HepG2 (cell line): ENCODE data around the gene USP5. TPM values are rescaled to one million over a fixed set of nuclear protein-coding genes. Genes with fewer than 3 reads are reported as not detected.

ENCODE experiments used
- AHR ChIP-seq: IDR thresholded peaks from 2 replicates; pipeline ENCODE4 v1.6.1; 2018; ENCODE audit warnings: missing genetic modification reagents, missing compliant biosample characterization
- ESRRA ChIP-seq: sonication (generic); formaldehyde crosslinking; IDR thresholded peaks from 2 replicates; pipeline ENCODE4 v1.5.1; 2020; ENCODE audit warnings: mild to moderate bottlenecking, low read depth, missing genetic modification reagents
- HIVEP1 ChIP-seq: sonication (generic); formaldehyde crosslinking; IDR thresholded peaks from 2 replicates; pipeline ENCODE4 v1.4.0; 2020; ENCODE audit warnings: mild to moderate bottlenecking, missing genetic modification reagents
- KAT7 ChIP-seq: IDR thresholded peaks from 2 replicates; pipeline ENCODE4 v1.6.1; 2018; ENCODE audit warnings: borderline replicate concordance, missing compliant biosample characterization
- NFATC3 ChIP-seq: sonication (generic); formaldehyde crosslinking; IDR thresholded peaks from 2 replicates; pipeline ENCODE4 v1.5.1; 2020; ENCODE audit warnings: mild to moderate bottlenecking, missing genetic modification reagents
- NFYB ChIP-seq: sonication (generic); formaldehyde crosslinking; IDR thresholded peaks from 2 replicates; pipeline ENCODE4 v1.4.0; 2020; ENCODE audit warnings: missing genetic modification reagents
- SATB2 ChIP-seq: sonication (generic); formaldehyde crosslinking; IDR thresholded peaks from 2 replicates; pipeline ENCODE4 v1.5.0; 2020; ENCODE audit warnings: missing genetic modification reagents
- YEATS2 ChIP-seq: sonication (generic); formaldehyde crosslinking; IDR thresholded peaks from 2 replicates; pipeline ENCODE4 v1.4.0; 2020; ENCODE audit warnings: missing genetic modification reagents, borderline replicate concordance
- ZBTB42 ChIP-seq: sonication (generic); formaldehyde crosslinking; IDR thresholded peaks from 2 replicates; pipeline ENCODE4 v1.5.0; 2020; ENCODE audit warnings: mild to moderate bottlenecking, missing genetic modification reagents
- ZFP90 ChIP-seq: sonication (generic); formaldehyde crosslinking; IDR thresholded peaks from 2 replicates; pipeline ENCODE4 v1.8.0; 2022; ENCODE audit warnings: missing genetic modification reagents, mild to moderate bottlenecking, inconsistent platforms, borderline replicate concordance
- ZNF367 ChIP-seq: sonication (generic); formaldehyde crosslinking; IDR thresholded peaks from 2 replicates; pipeline ENCODE4 v1.4.0; 2020; ENCODE audit warnings: missing genetic modification reagents, borderline replicate concordance
- ZNF550 ChIP-seq: sonication (generic); formaldehyde crosslinking; IDR thresholded peaks from 2 replicates; pipeline ENCODE4 v1.4.0; 2020; ENCODE audit warnings: mild to moderate bottlenecking, missing genetic modification reagents, borderline replicate concordance
- ZNF713 ChIP-seq: sonication (generic); formaldehyde crosslinking; IDR thresholded peaks from 2 replicates; pipeline ENCODE4 v1.4.0; 2020; ENCODE audit warnings: mild to moderate bottlenecking, missing genetic modification reagents
- ZSCAN20 ChIP-seq: sonication (generic); formaldehyde crosslinking; IDR thresholded peaks from 2 replicates; pipeline ENCODE4 v1.4.0; 2020; ENCODE audit warnings: missing genetic modification reagents, mild to moderate bottlenecking, borderline replicate concordance
- polyA plus RNA-seq, 8 experiments: library from polyadenylated mRNA; depleted of rRNA in 3 of 8; stranded (reverse) in 7 of 8; unstranded in 1 of 8; fragments of >200 nt; fragmentation: Illumina TruSeq in 4 of 8; extraction: Trizol in 4 of 8; gene quantifications; 2 replicates each; pipeline versions ENCODE4 v1.2.1 to v1.2.3, GENCODE V29; 2011 to 2016; ENCODE audit warnings: low read depth in 4 of 8, missing spikeins in 1 of 8, mixed read lengths in 1 of 8; ENCODE audit not compliant: insufficient read depth in 1 of 8
- total RNA-seq, 5 experiments: library from RNA; depleted of rRNA; stranded (reverse); fragments of >200 nt; fragmentation: Illumina TruSeq; extraction: Trizol; gene quantifications; 2 replicates each; pipeline ENCODE4 v1.2.3, GENCODE V29; 2016; ENCODE audit warnings: low read depth in 1 of 5
- TF ChIP-seq, protein P1 (sequence below): sonication (generic); formaldehyde crosslinking; IDR thresholded peaks from 2 replicates; pipeline ENCODE4 v1.5.0; 2020; ENCODE audit warnings: mild to moderate bottlenecking, missing genetic modification reagents, borderline replicate concordance
- TF ChIP-seq, protein P2 (sequence below): sonication (generic); formaldehyde crosslinking; IDR thresholded peaks from 2 replicates; pipeline ENCODE4 v1.4.0; 2020; ENCODE audit warnings: mild to moderate bottlenecking, missing genetic modification reagents
- TF ChIP-seq, protein P3 (sequence below): sonication (generic); formaldehyde crosslinking; IDR thresholded peaks from 2 replicates; pipeline ENCODE4 v1.5.0; 2020; ENCODE audit warnings: missing genetic modification reagents
- TF ChIP-seq, protein P4 (sequence below): sonication (generic); formaldehyde crosslinking; IDR thresholded peaks from 2 replicates; pipeline ENCODE4 v1.5.0; 2020; ENCODE audit warnings: missing genetic modification reagents, mild to moderate bottlenecking, borderline replicate concordance
- TF ChIP-seq, protein P5 (sequence below): IDR thresholded peaks from 2 replicates; pipeline ENCODE4 v1.6.1; 2016; ENCODE audit warnings: low read depth, control low read depth

USP5 gene
- total and polyA plus RNA-seq, 2 of the 13 experiments (the other 11 are each of a cell fraction or from before 2014, with no cell fraction given), result 39.6 to 56.0 TPM

DNA sequence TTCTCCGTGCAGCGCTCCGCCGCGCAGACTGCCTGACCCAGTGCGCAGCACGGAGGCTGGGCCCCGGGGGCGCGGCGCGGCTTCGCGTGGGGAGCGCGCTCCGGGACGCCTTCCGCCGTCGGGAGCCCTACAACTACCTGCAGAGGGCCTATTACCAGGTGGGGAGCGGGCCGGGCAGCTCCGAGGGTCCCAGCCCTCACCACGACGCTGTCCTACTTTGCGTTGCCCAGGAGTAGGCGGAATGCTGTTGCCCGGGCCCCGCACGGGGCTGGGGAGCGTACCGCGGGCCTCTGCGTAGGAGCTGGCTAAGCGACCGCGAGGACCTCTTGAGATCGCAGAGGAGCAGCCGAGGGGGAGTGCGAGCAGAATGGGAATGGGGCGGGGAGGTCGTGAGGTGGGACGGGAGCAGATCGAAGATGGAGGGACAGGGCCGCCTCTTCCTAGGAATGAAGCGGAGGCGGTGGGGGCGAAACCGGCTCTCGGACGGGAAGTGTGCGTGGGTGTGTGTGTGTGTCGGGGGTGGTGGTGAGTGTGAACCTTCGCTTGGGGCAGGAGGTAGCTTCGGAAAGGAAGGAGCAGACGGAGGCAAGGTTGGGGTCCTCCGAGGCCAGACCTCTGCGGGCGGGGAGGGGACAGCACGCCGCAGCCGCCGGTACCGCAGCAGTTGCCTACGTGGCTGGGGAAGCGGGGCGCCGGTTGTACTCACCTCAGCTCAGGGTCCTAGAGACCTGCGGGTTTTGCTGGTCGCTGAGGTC, 23.0 kb upstream of the USP5 start (continued):
- TF ChIP-seq, protein P1, sequence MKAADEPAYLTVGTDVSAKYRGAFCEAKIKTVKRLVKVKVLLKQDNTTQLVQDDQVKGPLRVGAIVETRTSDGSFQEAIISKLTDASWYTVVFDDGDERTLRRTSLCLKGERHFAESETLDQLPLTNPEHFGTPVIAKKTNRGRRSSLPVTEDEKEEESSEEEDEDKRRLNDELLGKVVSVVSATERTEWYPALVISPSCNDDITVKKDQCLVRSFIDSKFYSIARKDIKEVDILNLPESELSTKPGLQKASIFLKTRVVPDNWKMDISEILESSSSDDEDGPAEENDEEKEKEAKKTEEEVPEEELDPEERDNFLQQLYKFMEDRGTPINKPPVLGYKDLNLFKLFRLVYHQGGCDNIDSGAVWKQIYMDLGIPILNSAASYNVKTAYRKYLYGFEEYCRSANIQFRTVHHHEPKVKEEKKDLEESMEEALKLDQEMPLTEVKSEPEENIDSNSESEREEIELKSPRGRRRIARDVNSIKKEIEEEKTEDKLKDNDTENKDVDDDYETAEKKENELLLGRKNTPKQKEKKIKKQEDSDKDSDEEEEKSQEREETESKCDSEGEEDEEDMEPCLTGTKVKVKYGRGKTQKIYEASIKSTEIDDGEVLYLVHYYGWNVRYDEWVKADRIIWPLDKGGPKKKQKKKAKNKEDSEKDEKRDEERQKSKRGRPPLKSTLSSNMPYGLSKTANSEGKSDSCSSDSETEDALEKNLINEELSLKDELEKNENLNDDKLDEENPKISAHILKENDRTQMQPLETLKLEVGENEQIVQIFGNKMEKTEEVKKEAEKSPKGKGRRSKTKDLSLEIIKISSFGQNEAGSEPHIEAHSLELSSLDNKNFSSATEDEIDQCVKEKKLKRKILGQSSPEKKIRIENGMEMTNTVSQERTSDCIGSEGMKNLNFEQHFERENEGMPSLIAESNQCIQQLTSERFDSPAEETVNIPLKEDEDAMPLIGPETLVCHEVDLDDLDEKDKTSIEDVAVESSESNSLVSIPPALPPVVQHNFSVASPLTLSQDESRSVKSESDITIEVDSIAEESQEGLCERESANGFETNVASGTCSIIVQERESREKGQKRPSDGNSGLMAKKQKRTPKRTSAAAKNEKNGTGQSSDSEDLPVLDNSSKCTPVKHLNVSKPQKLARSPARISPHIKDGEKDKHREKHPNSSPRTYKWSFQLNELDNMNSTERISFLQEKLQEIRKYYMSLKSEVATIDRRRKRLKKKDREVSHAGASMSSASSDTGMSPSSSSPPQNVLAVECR (CRISPR knock-in tag), result peak; percentile 76
- TF ChIP-seq, protein P2, sequence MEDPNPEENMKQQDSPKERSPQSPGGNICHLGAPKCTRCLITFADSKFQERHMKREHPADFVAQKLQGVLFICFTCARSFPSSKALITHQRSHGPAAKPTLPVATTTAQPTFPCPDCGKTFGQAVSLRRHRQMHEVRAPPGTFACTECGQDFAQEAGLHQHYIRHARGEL (CRISPR knock-in tag), result no peak
- TF ChIP-seq NFYB (CRISPR knock-in tag) (no peak), ZBTB42 (CRISPR knock-in tag) (no peak), SATB2 (CRISPR knock-in tag) (no peak), ZNF550 (no peak), KAT7 (no peak; the same call in 1 of the 2 replicates), AHR (no peak), ZFP90 (no peak; the same call in 1 of the 2 replicates), ZNF713 (CRISPR knock-in tag) (no peak), ZNF367 (no peak), NFATC3 (no peak), HIVEP1 (CRISPR knock-in tag) (peak; percentile 66), YEATS2 (CRISPR knock-in tag) (no peak), ESRRA (CRISPR knock-in tag) (no peak; the same call in 1 of the 2 replicates), ZSCAN20 (CRISPR knock-in tag) (no peak)
- TF ChIP-seq, protein P3, sequence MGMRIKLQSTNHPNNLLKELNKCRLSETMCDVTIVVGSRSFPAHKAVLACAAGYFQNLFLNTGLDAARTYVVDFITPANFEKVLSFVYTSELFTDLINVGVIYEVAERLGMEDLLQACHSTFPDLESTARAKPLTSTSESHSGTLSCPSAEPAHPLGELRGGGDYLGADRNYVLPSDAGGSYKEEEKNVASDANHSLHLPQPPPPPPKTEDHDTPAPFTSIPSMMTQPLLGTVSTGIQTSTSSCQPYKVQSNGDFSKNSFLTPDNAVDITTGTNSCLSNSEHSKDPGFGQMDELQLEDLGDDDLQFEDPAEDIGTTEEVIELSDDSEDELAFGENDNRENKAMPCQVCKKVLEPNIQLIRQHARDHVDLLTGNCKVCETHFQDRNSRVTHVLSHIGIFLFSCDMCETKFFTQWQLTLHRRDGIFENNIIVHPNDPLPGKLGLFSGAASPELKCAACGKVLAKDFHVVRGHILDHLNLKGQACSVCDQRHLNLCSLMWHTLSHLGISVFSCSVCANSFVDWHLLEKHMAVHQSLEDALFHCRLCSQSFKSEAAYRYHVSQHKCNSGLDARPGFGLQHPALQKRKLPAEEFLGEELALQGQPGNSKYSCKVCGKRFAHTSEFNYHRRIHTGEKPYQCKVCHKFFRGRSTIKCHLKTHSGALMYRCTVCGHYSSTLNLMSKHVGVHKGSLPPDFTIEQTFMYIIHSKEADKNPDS (CRISPR knock-in tag), result no peak
- TF ChIP-seq, protein P4, sequence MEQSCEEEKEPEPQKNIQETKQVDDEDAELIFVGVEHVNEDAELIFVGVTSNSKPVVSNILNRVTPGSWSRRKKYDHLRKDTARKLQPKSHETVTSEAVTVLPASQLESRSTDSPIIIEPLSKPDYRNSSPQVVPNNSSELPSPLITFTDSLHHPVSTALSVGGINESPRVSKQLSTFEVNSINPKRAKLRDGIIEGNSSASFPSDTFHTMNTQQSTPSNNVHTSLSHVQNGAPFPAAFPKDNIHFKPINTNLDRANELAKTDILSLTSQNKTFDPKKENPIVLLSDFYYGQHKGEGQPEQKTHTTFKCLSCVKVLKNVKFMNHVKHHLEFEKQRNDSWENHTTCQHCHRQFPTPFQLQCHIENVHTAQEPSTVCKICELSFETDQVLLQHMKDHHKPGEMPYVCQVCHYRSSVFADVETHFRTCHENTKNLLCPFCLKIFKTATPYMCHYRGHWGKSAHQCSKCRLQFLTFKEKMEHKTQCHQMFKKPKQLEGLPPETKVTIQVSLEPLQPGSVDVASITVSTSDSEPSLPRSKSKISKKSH, result peak; percentile 16; the same call in 1 of the 2 replicates
- TF ChIP-seq, protein P5, sequence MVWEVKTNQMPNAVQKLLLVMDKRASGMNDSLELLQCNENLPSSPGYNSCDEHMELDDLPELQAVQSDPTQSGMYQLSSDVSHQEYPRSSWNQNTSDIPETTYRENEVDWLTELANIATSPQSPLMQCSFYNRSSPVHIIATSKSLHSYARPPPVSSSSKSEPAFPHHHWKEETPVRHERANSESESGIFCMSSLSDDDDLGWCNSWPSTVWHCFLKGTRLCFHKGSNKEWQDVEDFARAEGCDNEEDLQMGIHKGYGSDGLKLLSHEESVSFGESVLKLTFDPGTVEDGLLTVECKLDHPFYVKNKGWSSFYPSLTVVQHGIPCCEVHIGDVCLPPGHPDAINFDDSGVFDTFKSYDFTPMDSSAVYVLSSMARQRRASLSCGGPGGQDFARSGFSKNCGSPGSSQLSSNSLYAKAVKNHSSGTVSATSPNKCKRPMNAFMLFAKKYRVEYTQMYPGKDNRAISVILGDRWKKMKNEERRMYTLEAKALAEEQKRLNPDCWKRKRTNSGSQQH (CRISPR knock-in tag), result no peak
